Psoas muscle (tissue), 8 donors: ENCODE data around the gene CCL4. TPM values are rescaled to one million over a fixed set of nuclear protein-coding genes. Genes with fewer than 3 reads are reported as not detected.
"Not testable (repeated sequence)": the region's sequence is repeated elsewhere in the genome, so short reads cannot be mapped to it uniquely, and the experiment has no call there.

Source experiments
- ATAC-seq, 4 donors: fragments of 200-7000 bp; cut with Tn5 transposase; one replicate each; pipeline ENCODE4 v1.9.1; 2020; ENCODE audit warnings: moderate library complexity in 3 of 4, mild to moderate bottlenecking in 2 of 4
- DNase-seq, 2 donors: peaks; one replicate each; pipeline ENCODE4 v3.0.0-alpha.2; 2020
- H3K27ac ChIP-seq: fragments of 200-600 bp; one replicate; pipeline ENCODE4 v1.8.0; 2022
- H3K27me3 ChIP-seq, 3 donors: fragments of 200-600 bp in 1 of 3; one replicate each; pipeline versions ENCODE4 v1.6.1 to v1.8.0; 2013 to 2022; ENCODE audit warnings: low read length in 2 of 3, mild to moderate bottlenecking in 2 of 3, moderate library complexity in 1 of 3; ENCODE audit not compliant: insufficient read depth in 3 of 3
- H3K36me3 ChIP-seq, 2 donors: fragments of 200-600 bp in 1 of 2; one replicate each; pipeline versions ENCODE4 v1.6.1 to v1.8.0; 2013 to 2022; ENCODE audit warnings: low read depth in 1 of 2, mild to moderate bottlenecking in 1 of 2, moderate library complexity in 1 of 2; ENCODE audit not compliant: insufficient read depth in 1 of 2
- H3K4me1 ChIP-seq: fragments of 200-600 bp; one replicate; pipeline ENCODE4 v1.8.0; 2022
- H3K4me3 ChIP-seq: fragments of 200-600 bp; one replicate; pipeline ENCODE4 v1.8.0; 2022; ENCODE audit warnings: mild to moderate bottlenecking
- H3K9me3 ChIP-seq: fragments of 200-600 bp; one replicate; pipeline ENCODE4 v1.8.0; 2022
- WGBS, 3 donors: extraction: QIAGEN DNeasy Blood & Tissue Kit; methylation state at CpG; one replicate each; pipeline versions ENCODE4 v1.1.6 to v1.1.7; 2013; 5-methylcytosine and 5-hydroxymethylcytosine counted together
- intact Hi-C, 2 donors: fragments of 100-400 bp; cut with DNase I; formaldehyde crosslinking; loops; one replicate each; pipeline versions ENCODE4 v1.11.0 to v1.14.2; 2022
- polyA plus RNA-seq, 3 donors: library from polyadenylated mRNA; stranded (reverse); fragments of 200-250 nt; gene quantifications; one replicate each; pipeline ENCODE4 v1.2.3, GENCODE V29; 2013
- total RNA-seq, 4 donors: library from RNA; stranded (reverse); fragmentation: NEBNext Ultra II Directional in 2 of 4; extraction: Animal tissue kit (Norgen Biotek cat#: 25700) in 2 of 4; gene quantifications; one replicate each; pipeline versions ENCODE4 v1.2.1 to v1.2.4, GENCODE V29; 2021 to 2023
- TF ChIP-seq, protein P1 (sequence below): fragments of 200-600 bp; IDR thresholded peaks from one replicate; pipeline ENCODE4 v1.8.0; 2022; ENCODE audit warnings: antibody characterized with exemption
- donor health status: healthy with polysubstance abuse.
- donor health status: DM: no; HTN: no; CAD: no; lungs with moderate emphysema.
- donor health status: Bipolar disorder and iron deficiency.
- donor health status: healthy.
- donor health status: DM: yes; HTN: yes; CAD: no.
- donor health status: DM: no; HTN: no; CAD: no.
- donor health status: DM: no; HTN: no; CAD: no.
- donor health status: DM: yes; HTN: yes; CAD: no.

CCL4 gene
- total and polyA plus RNA-seq, 7 donors: 0.13 to 2.2 (median 0.41) TPM

GRCh38 chr17:36112572-36112971 is 8.9 kb downstream of the CCL4 start:
- TF ChIP-seq, protein P1, sequence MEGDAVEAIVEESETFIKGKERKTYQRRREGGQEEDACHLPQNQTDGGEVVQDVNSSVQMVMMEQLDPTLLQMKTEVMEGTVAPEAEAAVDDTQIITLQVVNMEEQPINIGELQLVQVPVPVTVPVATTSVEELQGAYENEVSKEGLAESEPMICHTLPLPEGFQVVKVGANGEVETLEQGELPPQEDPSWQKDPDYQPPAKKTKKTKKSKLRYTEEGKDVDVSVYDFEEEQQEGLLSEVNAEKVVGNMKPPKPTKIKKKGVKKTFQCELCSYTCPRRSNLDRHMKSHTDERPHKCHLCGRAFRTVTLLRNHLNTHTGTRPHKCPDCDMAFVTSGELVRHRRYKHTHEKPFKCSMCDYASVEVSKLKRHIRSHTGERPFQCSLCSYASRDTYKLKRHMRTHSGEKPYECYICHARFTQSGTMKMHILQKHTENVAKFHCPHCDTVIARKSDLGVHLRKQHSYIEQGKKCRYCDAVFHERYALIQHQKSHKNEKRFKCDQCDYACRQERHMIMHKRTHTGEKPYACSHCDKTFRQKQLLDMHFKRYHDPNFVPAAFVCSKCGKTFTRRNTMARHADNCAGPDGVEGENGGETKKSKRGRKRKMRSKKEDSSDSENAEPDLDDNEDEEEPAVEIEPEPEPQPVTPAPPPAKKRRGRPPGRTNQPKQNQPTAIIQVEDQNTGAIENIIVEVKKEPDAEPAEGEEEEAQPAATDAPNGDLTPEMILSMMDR: no peak
- no peaks in the 10 kb centered on the region for H3K4me1 ChIP-seq
- no peak overlapping the region for H3K4me3 ChIP-seq
- H3K27me3 ChIP-seq: peaks cover 0 to 7% (median 0%) of the 10 kb centered on the region in 3 donors
- H3K9me3 ChIP-seq: no peaks in the 10 kb centered on the region
- no peak for DNase-seq
- H3K36me3 ChIP-seq: no peaks in the 10 kb centered on the region
- intact Hi-C loops: no loop called here
- H3K27ac ChIP-seq: no peak overlapping the region
- ATAC-seq: no peak

DNA sequence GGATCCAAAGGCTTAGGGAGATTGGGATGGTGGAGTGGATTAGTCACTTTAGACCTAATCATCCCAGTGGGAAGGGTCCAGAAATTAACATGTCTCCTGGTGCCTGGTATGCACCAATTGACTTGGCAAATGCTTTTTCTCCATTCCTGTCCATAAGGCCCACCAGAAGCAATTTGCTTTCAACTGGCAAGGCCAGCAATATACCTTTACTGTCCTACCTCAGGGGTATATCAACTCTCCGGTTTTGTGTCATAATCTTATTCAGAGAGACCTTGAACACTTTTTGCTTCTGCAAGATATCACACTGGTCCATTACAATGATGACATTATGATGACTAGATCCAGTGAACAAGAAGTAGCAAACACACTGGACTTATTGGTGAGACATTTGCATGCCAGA is 9.5 kb downstream of the CCL4 start:
- ATAC-seq, H3K9me3 ChIP-seq, H3K4me3 ChIP-seq, DNase-seq, H3K36me3 ChIP-seq, intact Hi-C loops, H3K4me1 ChIP-seq, H3K27me3 ChIP-seq, H3K27ac ChIP-seq: not testable (repeated sequence)
- WGBS, 3 donors: 74 to 84% (median 83%) methylated on average over 1 of the region's 1 CpG

GRCh38 chr17:36114971-36115648 is 11.5 kb downstream of the CCL4 start:
- H3K4me1 ChIP-seq, ATAC-seq, DNase-seq, H3K4me3 ChIP-seq, H3K36me3 ChIP-seq, H3K27me3 ChIP-seq, intact Hi-C loops, H3K9me3 ChIP-seq, H3K27ac ChIP-seq: not testable (repeated sequence)
- 75 to 81% (median 79%) methylated on average over 5 of the region's 5 CpGs for WGBS, 3 donors

DNA sequence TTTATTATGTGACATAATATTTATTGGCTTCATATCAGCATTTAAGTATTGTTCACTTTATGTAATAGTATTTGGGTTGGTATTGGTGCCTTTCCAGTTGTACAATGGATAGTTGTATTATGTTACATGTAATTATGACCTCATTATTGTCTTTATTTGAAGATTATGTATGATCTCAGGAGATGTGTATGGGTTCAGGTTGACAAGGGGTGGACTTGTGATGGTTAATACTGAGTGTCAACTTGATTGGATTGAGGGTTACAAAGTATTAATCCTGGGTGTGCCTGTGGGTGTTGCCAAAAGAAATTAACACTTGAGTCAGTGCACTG is 12.0 kb downstream of the CCL4 start:
- intact Hi-C loops: not testable (repeated sequence)

DNA sequence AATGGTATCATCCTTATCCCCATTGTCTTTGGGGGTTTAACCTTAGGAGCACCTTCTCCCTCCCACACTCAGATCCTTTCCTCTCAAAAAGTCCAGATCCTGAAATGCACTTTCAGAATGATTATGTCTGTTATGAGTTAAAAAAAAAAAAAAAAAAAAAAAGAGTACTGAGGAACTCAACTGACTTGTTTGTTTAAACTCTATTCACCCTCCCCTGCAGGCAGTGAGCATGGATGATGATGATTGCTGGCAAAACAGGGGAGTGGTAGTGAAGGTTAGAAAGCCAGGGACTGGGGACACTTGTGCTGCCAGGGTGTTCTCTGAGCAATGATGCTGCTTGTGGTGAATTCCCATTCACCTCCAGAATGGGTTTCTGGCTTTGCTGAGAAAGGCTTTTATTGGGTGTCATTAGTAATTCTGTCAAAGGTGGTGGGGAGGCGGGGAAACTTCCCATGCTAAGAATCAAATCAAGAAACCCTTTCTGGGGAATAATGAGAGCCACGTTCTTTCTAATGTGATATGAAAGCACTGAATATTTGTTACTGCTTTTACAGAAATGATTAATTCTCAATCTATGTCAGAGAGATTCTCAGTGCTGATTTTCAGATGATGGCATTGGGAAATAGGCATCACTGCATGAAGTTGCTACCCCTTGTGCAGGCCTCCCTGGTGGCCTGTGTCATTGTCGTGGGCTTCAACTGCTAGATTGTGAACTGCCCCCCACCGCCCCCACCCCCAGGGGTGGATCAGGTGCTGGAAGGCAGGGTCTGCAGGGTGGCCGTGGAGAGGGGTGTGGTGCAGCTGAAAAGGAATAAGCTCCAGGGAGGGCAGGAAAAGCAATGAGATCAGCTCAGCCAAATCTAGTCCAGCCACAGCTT is 14.1 kb downstream of the CCL4 start:
- intact Hi-C loops: no loop called here
- TF ChIP-seq, protein P1: no peak
- H3K4me1 ChIP-seq: no peaks in the 10 kb centered on the region
- ATAC-seq (no peak), DNase-seq (no peak)
- whole genome bisulfite sequencing, 3 donors: 24 to 29% (median 28%) methylated on average over 5 of the region's 5 CpGs
- H3K9me3 ChIP-seq: no peaks in the 10 kb centered on the region
- no peak overlapping the region for H3K4me3 ChIP-seq
- H3K36me3 ChIP-seq: no peaks in the 10 kb centered on the region
- H3K27me3 ChIP-seq: no peaks in the 10 kb centered on the region
- no peak overlapping the region for H3K27ac ChIP-seq

More for the DNA sequence above, 12.0 kb downstream of the CCL4 start:
- H3K27ac ChIP-seq, H3K4me1 ChIP-seq, H3K36me3 ChIP-seq, DNase-seq, H3K9me3 ChIP-seq, H3K27me3 ChIP-seq, ATAC-seq, H3K4me3 ChIP-seq: not testable (repeated sequence)
